ENCODE measurements around the gene ZNF316. TPM values are rescaled to one million over a fixed set of nuclear protein-coding genes. Genes with fewer than 3 reads are reported as not detected.

Gene ZNF316
- total RNA-seq, 1 experiment from 2014 or later, result 15.1 TPM

DNA sequence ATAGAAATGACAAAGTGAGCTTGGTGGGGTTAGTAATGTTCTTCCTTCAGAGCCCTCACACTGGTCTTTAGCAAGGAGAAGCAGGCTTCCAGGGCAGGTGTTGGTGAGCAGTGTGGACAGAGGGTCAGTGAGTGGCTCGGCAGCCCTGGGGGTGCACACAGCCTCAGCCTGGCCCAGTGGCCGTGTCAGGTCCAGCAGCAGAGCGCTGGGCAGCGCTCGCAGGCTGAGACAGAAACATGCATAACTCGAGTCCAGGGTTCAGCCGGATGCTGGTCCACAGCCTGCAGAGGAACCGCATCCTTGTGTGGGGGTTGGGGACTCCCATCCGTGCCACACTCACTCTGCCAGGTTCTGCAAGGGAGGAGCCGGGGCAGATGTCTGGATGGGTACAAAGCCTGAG, 32.7 kb upstream of the ZNF316 start:
- H3K27ac Mint-ChIP-seq, result no peak overlapping the region
- POLR2A ChIA-PET, result no interaction called here

More for the DNA sequence above, 32.7 kb upstream of the ZNF316 start:
- ATAC-seq (no peak), DNase-seq (ENCODE audit: low spot score) (no peak)
- CTCF ChIA-PET, result no interaction called here
- H3K4me1 Mint-ChIP-seq, result no peaks in the 10 kb centered on the region
- no peaks in the 10 kb centered on the region for H3K27me3 Mint-ChIP-seq (ENCODE audit: low read depth)
- no peak for TF ChIP-seq FOXJ3 (CRISPR knock-in tag; IDR thresholded peaks at IDR 0.05; ENCODE audit: borderline replicate concordance)
- no peak for TF ChIP-seq NFATC4 (CRISPR knock-in tag; IDR thresholded peaks at IDR 0.05)
- TF ChIP-seq NR2C2 (CRISPR knock-in tag; IDR thresholded peaks at IDR 0.05), result no peak
- TF ChIP-seq TP53 (CRISPR knock-in tag; IDR thresholded peaks at IDR 0.05), result no peak
- TF ChIP-seq ZNF263 (CRISPR knock-in tag; IDR thresholded peaks at IDR 0.05; ENCODE audit: low read depth), result no peak
- TF ChIP-seq, protein P1, sequence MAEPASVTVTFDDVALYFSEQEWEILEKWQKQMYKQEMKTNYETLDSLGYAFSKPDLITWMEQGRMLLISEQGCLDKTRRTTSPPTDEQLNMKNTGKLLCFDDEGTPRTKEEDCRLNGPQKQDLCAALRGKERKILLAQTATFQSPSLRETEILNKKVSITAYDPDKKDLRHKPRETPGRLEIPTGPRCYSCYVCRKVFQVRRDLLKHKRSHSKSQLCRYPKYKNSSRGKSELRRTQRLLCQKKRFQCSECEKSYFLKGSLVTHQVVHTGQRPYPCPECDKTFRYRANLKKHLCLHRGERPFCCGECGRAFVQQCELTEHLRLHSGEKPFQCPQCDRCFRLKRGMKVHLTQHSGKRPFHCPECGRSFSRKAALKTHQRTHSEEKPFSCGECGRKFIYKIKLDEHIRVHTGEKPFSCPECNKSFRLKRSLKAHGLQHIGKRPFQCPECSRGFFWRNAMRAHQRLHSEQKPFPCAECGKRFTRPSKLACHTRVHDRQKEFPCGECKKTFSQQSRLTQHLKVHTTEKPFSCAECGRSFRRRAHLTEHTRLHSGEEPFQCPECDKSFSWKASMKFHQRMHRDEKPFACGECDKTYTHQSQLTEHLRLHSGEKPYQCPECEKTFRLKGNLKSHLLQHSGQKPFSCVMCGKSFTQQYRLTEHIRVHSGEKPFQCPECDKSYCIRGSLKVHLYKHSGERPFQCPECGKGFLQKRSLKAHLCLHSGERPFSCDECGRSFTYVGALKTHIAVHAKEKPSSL (CRISPR knock-in tag; conservative IDR thresholded peaks at IDR 0.05), result no peak
- TF ChIP-seq, protein P2, sequence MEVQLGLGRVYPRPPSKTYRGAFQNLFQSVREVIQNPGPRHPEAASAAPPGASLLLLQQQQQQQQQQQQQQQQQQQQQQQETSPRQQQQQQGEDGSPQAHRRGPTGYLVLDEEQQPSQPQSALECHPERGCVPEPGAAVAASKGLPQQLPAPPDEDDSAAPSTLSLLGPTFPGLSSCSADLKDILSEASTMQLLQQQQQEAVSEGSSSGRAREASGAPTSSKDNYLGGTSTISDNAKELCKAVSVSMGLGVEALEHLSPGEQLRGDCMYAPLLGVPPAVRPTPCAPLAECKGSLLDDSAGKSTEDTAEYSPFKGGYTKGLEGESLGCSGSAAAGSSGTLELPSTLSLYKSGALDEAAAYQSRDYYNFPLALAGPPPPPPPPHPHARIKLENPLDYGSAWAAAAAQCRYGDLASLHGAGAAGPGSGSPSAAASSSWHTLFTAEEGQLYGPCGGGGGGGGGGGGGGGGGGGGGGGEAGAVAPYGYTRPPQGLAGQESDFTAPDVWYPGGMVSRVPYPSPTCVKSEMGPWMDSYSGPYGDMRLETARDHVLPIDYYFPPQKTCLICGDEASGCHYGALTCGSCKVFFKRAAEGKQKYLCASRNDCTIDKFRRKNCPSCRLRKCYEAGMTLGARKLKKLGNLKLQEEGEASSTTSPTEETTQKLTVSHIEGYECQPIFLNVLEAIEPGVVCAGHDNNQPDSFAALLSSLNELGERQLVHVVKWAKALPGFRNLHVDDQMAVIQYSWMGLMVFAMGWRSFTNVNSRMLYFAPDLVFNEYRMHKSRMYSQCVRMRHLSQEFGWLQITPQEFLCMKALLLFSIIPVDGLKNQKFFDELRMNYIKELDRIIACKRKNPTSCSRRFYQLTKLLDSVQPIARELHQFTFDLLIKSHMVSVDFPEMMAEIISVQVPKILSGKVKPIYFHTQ (CRISPR knock-in tag; IDR thresholded peaks at IDR 0.05), result no peak
- TF ChIP-seq TEAD4 (CRISPR knock-in tag; IDR thresholded peaks at IDR 0.05), result no peak
- TF ChIP-seq NFYB (CRISPR knock-in tag; conservative IDR thresholded peaks at IDR 0.05; ENCODE audit: low read depth), result no peak
- TF ChIP-seq, protein P3, sequence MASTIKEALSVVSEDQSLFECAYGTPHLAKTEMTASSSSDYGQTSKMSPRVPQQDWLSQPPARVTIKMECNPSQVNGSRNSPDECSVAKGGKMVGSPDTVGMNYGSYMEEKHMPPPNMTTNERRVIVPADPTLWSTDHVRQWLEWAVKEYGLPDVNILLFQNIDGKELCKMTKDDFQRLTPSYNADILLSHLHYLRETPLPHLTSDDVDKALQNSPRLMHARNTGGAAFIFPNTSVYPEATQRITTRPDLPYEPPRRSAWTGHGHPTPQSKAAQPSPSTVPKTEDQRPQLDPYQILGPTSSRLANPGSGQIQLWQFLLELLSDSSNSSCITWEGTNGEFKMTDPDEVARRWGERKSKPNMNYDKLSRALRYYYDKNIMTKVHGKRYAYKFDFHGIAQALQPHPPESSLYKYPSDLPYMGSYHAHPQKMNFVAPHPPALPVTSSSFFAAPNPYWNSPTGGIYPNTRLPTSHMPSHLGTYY (CRISPR knock-in tag; IDR thresholded peaks at IDR 0.05), result no peak
- TF ChIP-seq, protein P4, sequence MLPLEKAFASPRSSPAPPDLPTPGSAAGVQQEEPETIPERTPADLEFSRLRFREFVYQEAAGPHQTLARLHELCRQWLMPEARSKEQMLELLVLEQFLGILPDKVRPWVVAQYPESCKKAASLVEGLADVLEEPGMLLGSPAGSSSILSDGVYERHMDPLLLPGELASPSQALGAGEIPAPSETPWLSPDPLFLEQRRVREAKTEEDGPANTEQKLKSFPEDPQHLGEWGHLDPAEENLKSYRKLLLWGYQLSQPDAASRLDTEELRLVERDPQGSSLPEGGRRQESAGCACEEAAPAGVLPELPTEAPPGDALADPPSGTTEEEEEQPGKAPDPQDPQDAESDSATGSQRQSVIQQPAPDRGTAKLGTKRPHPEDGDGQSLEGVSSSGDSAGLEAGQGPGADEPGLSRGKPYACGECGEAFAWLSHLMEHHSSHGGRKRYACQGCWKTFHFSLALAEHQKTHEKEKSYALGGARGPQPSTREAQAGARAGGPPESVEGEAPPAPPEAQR (CRISPR knock-in tag; IDR thresholded peaks at IDR 0.05), result no peak
- TF ChIP-seq, protein P5, sequence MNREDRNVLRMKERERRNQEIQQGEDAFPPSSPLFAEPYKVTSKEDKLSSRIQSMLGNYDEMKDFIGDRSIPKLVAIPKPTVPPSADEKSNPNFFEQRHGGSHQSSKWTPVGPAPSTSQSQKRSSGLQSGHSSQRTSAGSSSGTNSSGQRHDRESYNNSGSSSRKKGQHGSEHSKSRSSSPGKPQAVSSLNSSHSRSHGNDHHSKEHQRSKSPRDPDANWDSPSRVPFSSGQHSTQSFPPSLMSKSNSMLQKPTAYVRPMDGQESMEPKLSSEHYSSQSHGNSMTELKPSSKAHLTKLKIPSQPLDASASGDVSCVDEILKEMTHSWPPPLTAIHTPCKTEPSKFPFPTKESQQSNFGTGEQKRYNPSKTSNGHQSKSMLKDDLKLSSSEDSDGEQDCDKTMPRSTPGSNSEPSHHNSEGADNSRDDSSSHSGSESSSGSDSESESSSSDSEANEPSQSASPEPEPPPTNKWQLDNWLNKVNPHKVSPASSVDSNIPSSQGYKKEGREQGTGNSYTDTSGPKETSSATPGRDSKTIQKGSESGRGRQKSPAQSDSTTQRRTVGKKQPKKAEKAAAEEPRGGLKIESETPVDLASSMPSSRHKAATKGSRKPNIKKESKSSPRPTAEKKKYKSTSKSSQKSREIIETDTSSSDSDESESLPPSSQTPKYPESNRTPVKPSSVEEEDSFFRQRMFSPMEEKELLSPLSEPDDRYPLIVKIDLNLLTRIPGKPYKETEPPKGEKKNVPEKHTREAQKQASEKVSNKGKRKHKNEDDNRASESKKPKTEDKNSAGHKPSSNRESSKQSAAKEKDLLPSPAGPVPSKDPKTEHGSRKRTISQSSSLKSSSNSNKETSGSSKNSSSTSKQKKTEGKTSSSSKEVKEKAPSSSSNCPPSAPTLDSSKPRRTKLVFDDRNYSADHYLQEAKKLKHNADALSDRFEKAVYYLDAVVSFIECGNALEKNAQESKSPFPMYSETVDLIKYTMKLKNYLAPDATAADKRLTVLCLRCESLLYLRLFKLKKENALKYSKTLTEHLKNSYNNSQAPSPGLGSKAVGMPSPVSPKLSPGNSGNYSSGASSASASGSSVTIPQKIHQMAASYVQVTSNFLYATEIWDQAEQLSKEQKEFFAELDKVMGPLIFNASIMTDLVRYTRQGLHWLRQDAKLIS (CRISPR knock-in tag; IDR thresholded peaks at IDR 0.05; ENCODE audit: borderline replicate concordance), result no peak
- TF ChIP-seq, protein P6, sequence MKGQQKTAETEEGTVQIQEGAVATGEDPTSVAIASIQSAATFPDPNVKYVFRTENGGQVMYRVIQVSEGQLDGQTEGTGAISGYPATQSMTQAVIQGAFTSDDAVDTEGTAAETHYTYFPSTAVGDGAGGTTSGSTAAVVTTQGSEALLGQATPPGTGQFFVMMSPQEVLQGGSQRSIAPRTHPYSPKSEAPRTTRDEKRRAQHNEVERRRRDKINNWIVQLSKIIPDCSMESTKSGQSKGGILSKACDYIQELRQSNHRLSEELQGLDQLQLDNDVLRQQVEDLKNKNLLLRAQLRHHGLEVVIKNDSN (CRISPR knock-in tag; IDR thresholded peaks at IDR 0.05), result no peak
- no peak overlapping the region for H3K4me3 Mint-ChIP-seq
- H3K36me3 Mint-ChIP-seq, result peaks cover 14% of the 10 kb centered on the region
- no peaks in the 10 kb centered on the region for H3K9me3 Mint-ChIP-seq

Data from WTC11 (cell line).